H1 (cell line): ENCODE data around the gene HPD. TPM values are rescaled to one million over a fixed set of nuclear protein-coding genes. Genes with fewer than 3 reads are reported as not detected.

Source experiments
- CTCF ChIA-PET: fragments of 300-600 bp; sonication (Branson Sonifier 250); formaldehyde crosslinking; loops from one replicate; lab custom pipeline; 2021; ENCODE audit not compliant: partially characterized antibody; lab: Charles Lee
- POLR2A ChIA-PET: fragments of 300-600 bp; sonication (Branson Sonifier 250); formaldehyde crosslinking; loops from one replicate; lab custom pipeline; 2021; ENCODE audit warnings: inconsistent platforms; ENCODE audit not compliant: partially characterized antibody; lab: Charles Lee
- DNase-seq, 2 experiments: peaks; one replicate each; pipeline versions ENCODE4 v3.0.0 to v3.0.0-alpha.2; 2010 to 2022; ENCODE audit warnings: low spot score in 2 of 2, low read depth in 1 of 2, mixed read lengths in 1 of 2
- FAIRE-seq: peaks from 2 replicates; lab custom pipeline; 2011; peaks lifted over from hg19 to GRCh38; lab: Jason Lieb, UNC
- H2AFZ ChIP-seq: 2 replicates; pipeline ENCODE4 v1.8.1; 2012; ENCODE audit warnings: low read length, inconsistent platforms
- H2AK5ac ChIP-seq: 2 replicates; pipeline ENCODE4 v1.6.1; 2013; ENCODE audit warnings: low read depth, low read length
- H2BK120ac ChIP-seq: replicated peaks from 2 replicates; pipeline ENCODE3; 2013; ENCODE audit warnings: low read depth, low read length, inconsistent platforms
- H2BK12ac ChIP-seq: 2 replicates; pipeline ENCODE4 v1.6.1; 2013; ENCODE audit warnings: low read depth, low read length
- H2BK15ac ChIP-seq: 2 replicates; pipeline ENCODE4 v1.6.1; 2013; ENCODE audit warnings: low read length
- H2BK20ac ChIP-seq: 2 replicates; pipeline ENCODE4 v1.6.1; 2013; ENCODE audit warnings: low read length
- H2BK5ac ChIP-seq: 2 replicates; pipeline ENCODE4 v1.6.1; 2013; ENCODE audit warnings: low read depth, low read length
- H3K14ac ChIP-seq: 2 replicates; pipeline ENCODE4 v1.6.1; 2013; ENCODE audit warnings: inconsistent platforms; ENCODE audit not compliant: insufficient read length
- H3K18ac ChIP-seq: 2 replicates; pipeline ENCODE4 v1.6.1; 2013; ENCODE audit warnings: low read length; ENCODE audit errors: extremely low read depth
- H3K23ac ChIP-seq: 2 replicates; pipeline ENCODE4 v1.6.1; 2013; ENCODE audit warnings: inconsistent platforms; ENCODE audit not compliant: insufficient read length
- H3K23me2 ChIP-seq: 2 replicates; pipeline ENCODE4 v1.6.1; 2013; ENCODE audit warnings: low read depth, low read length
- H3K27ac ChIP-seq: 2 replicates; pipeline ENCODE4 v1.6.1; 2011; ENCODE audit warnings: low read depth, low read length, inconsistent platforms
- H3K27me3 ChIP-seq, 4 experiments: replicated peaks in 1 of 4; 1 replicate in 1 of 4; 2 replicates in 3 of 4; pipeline versions ENCODE4 v1.6.1 to v1.8.1; 2011 to 2013; ENCODE audit warnings: low read length in 3 of 4, mild to moderate bottlenecking in 3 of 4, inconsistent platforms in 2 of 4, mixed read lengths in 2 of 4, moderate library complexity in 1 of 4; ENCODE audit not compliant: control insufficient read depth in 3 of 4, insufficient read depth in 3 of 4; ENCODE audit errors: extremely low read depth in 1 of 4
- H3K36me3 ChIP-seq, 4 experiments: 2 replicates each; pipeline versions ENCODE4 v1.6.1 to v1.8.1; 2011 to 2013; ENCODE audit warnings: mild to moderate bottlenecking in 4 of 4, low read length in 3 of 4, moderate library complexity in 2 of 4, control low read depth in 1 of 4, inconsistent platforms in 1 of 4; ENCODE audit not compliant: insufficient read depth in 4 of 4, control insufficient read depth in 2 of 4
- H3K4ac ChIP-seq: replicated peaks from 2 replicates; pipeline ENCODE3; 2013; ENCODE audit warnings: low read length, low read depth, mixed read lengths, inconsistent platforms; ENCODE audit not compliant: insufficient read length
- H3K4me1 ChIP-seq, 4 experiments: replicated peaks in 1 of 4; 1 replicate in 1 of 4; 2 replicates in 3 of 4; pipeline versions ENCODE4 v1.6.1 to v1.8.1; 2011 to 2013; ENCODE audit warnings: low read length in 3 of 4, inconsistent platforms in 2 of 4, mixed read lengths in 1 of 4; ENCODE audit not compliant: insufficient read depth in 4 of 4, control insufficient read depth in 3 of 4
- H3K4me2 ChIP-seq, 2 experiments: 2 replicates each; pipeline versions ENCODE4 v1.6.1 to v1.8.1; 2011 to 2013; ENCODE audit warnings: low read depth in 2 of 2, low read length in 2 of 2, control low read depth in 1 of 2, inconsistent platforms in 1 of 2, mild to moderate bottlenecking in 1 of 2; ENCODE audit not compliant: insufficient read depth in 1 of 2
- H3K4me3 ChIP-seq, 4 experiments: fragments of 200-600, 300-600 bp in 1 of 4; sonication (generic), shearing (Covaris generic), sonication (Bioruptor Twin) in 1 of 4; 2 replicates each; pipeline versions ENCODE4 v1.5.1 to v1.8.1; 2011 to 2016; ENCODE audit warnings: low read length in 4 of 4, low read depth in 3 of 4, control low read depth in 2 of 4, inconsistent platforms in 2 of 4, mild to moderate bottlenecking in 2 of 4, mixed read lengths in 1 of 4, moderate library complexity in 1 of 4; ENCODE audit not compliant: insufficient read depth in 2 of 4; ENCODE audit errors: extremely low read depth in 1 of 4
- H3K56ac ChIP-seq: replicated peaks from 2 replicates; pipeline ENCODE3; 2013; ENCODE audit warnings: low read depth, mild to moderate bottlenecking, mixed read lengths, low read length, inconsistent platforms; ENCODE audit not compliant: insufficient read length
- H3K79me1 ChIP-seq: 2 replicates; pipeline ENCODE4 v1.6.1; 2013; ENCODE audit warnings: low read depth, low read length, control low read depth
- H3K79me2 ChIP-seq, 2 experiments: 2 replicates each; pipeline versions ENCODE4 v1.6.1 to v1.8.1; 2012 to 2013; ENCODE audit warnings: low read length in 2 of 2, mild to moderate bottlenecking in 2 of 2, inconsistent platforms in 1 of 2; ENCODE audit not compliant: insufficient read depth in 2 of 2, control insufficient read depth in 1 of 2
- H3K9ac ChIP-seq, 4 experiments: replicated peaks in 1 of 4; 1 replicate in 1 of 4; 2 replicates in 3 of 4; pipeline versions ENCODE4 v1.6.1 to v1.8.1; 2011 to 2013; ENCODE audit warnings: low read depth in 3 of 4, low read length in 3 of 4, control low read depth in 2 of 4, mild to moderate bottlenecking in 2 of 4, moderate library complexity in 2 of 4, inconsistent platforms in 1 of 4; ENCODE audit errors: extremely low read depth in 1 of 4
- H3K9me3 ChIP-seq, 2 experiments: 2 replicates each; pipeline versions ENCODE4 v1.6.1 to v1.8.1; 2012 to 2013; ENCODE audit warnings: mild to moderate bottlenecking in 2 of 2, moderate library complexity in 2 of 2, control low read depth in 1 of 2, inconsistent platforms in 1 of 2, low read depth in 1 of 2, low read length in 1 of 2, mixed read lengths in 1 of 2; ENCODE audit not compliant: insufficient read depth in 2 of 2
- H4K20me1 ChIP-seq, 2 experiments: replicated peaks in 1 of 2; 2 replicates each; pipeline versions ENCODE3 to v1.8.1; 2011 to 2013; ENCODE audit warnings: inconsistent platforms in 2 of 2, low read length in 2 of 2, mild to moderate bottlenecking in 1 of 2; ENCODE audit not compliant: insufficient read depth in 2 of 2, control insufficient read depth in 1 of 2
- H4K5ac ChIP-seq: 2 replicates; pipeline ENCODE4 v1.6.1; 2013; ENCODE audit warnings: low read length, low read depth, mixed read lengths, inconsistent platforms; ENCODE audit not compliant: insufficient read length
- H4K8ac ChIP-seq: 2 replicates; pipeline ENCODE4 v1.8.0; 2013; ENCODE audit warnings: mild to moderate bottlenecking, moderate library complexity, low read length, inconsistent platforms; ENCODE audit not compliant: insufficient read depth; ENCODE audit errors: extremely low read depth
- H4K91ac ChIP-seq: replicated peaks from 2 replicates; pipeline ENCODE3; 2013; ENCODE audit warnings: low read length, mixed read lengths, inconsistent platforms; ENCODE audit not compliant: insufficient read length
- CREB1 ChIP-seq: IDR thresholded peaks from 2 replicates; pipeline ENCODE4 v1.6.1; 2012; ENCODE audit warnings: inconsistent platforms
- RNF2 ChIP-seq: fragments of 200-900, 300-1000 bp; sonication (generic); IDR thresholded peaks from 2 replicates; pipeline ENCODE4 v1.7.1; 2016; ENCODE audit warnings: borderline replicate concordance, low read depth, mild to moderate bottlenecking, antibody characterized with exemption, low read length; ENCODE audit not compliant: poor library complexity, severe bottlenecking; ENCODE audit errors: missing control alignments
- WGBS, 2 experiments: shearing (Covaris generic) in 1 of 2; methylation state at CpG; one replicate each; pipeline versions ENCODE4 v1.1.6 to v1.1.7; 2013 to 2015; ENCODE audit warnings: low lambda C conversion rate in 2 of 2, mixed read lengths in 2 of 2, inconsistent platforms in 1 of 2, low coverage in 1 of 2, missing lambda C conversion rate in 1 of 2; ENCODE audit not compliant: insufficient replicate concordance in 2 of 2, insufficient coverage in 1 of 2, insufficient read length in 1 of 2; ENCODE audit errors: extremely low coverage in 1 of 2, missing lambda C conversion rate in 1 of 2; 5-methylcytosine and 5-hydroxymethylcytosine counted together
- polyA plus RNA-seq, 7 experiments: library from polyadenylated mRNA; depleted of rRNA in 3 of 7; stranded (reverse) in 5 of 7; unstranded in 2 of 7; fragments of >200 nt in 5 of 7; fragments of 200-250 nt in 2 of 7; gene quantifications; 1 replicate in 5 of 7; 2 replicates in 1 of 7; 4 replicates in 1 of 7; pipeline versions ENCODE4 v1.2.1 to v1.2.3, GENCODE V29; 2011 to 2013; ENCODE audit warnings: missing spikeins in 2 of 7, mixed read lengths in 2 of 7
- total RNA-seq: library from RNA; stranded (reverse); fragmentation: NEBNext Ultra II Directional; extraction: Animal tissue kit (Norgen Biotek cat#: 25700); gene quantifications from 2 replicates; pipeline ENCODE4 v1.2.1, GENCODE V29; 2021

Gene HPD
- total and polyA plus RNA-seq, 2 of the 8 experiments (the other 6 are each of a cell fraction or from before 2014, with no cell fraction given): 0.48 to 0.56 TPM

DNA sequence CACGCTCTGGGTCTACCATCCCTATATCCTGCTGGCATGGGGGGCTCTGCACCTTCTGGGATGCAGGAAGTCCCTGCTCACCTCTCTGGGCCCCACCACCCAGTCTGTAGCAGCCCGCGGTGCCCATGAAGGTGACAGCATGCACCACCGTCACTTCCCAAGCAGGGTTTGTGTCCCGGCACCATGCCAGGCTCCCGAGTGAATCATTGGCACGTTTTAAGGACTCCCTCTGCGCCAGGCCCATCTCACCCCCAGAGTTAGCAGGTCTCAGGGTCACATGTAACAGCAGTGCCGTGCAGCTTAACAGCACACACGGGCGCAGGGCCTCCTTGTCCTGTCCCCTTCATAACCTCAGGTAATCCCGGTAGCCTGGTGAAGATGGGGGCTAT is 34.9 kb downstream of the HPD start:
- peaks cover 8 to 32% (median 24%) of the 10 kb centered on the region in 4 experiments for H3K36me3 ChIP-seq
- FAIRE-seq: no peak
- TF ChIP-seq CREB1 (no peak), RNF2 (no peak)

More for the DNA sequence above, 34.9 kb downstream of the HPD start:
- no peak overlapping the region for H3K9ac ChIP-seq
- H3K4me3 ChIP-seq: no peak overlapping the region
- H3K14ac ChIP-seq: no peak overlapping the region
- 90% methylated on average over 12 of the region's 12 CpGs; no CpG with 5 or more reads in 1 of the 2 experiments for WGBS, 2 experiments
- H3K4ac ChIP-seq: no peak overlapping the region
- H3K4me1 ChIP-seq: no peaks in the 10 kb centered on the region
- no peak overlapping the region for H4K8ac ChIP-seq
- H3K79me1 ChIP-seq: no peaks in the 10 kb centered on the region
- H2BK12ac ChIP-seq: no peak overlapping the region
- ChIA-PET CTCF (interaction anchor here (0.8 to 14.5 kb wide), 10 partner anchors 10 to 103 kb away, joined by 3 to 163 read pairs (median 3); partner anchors contain the start of gene RHOF), POLR2A (interaction anchor here (1.1 to 6.4 kb wide), 7 partner anchors 9 to 28 kb away, joined by 4 to 50 read pairs (median 6); partner anchors contain the start of genes RHOF and SETD1B)
- no peak overlapping the region for H3K27ac ChIP-seq
- no peak overlapping the region for H4K91ac ChIP-seq
- no peaks in the 10 kb centered on the region for H3K23me2 ChIP-seq
- H3K4me2 ChIP-seq: no peak overlapping the region
- no peak overlapping the region for H3K56ac ChIP-seq
- H3K18ac ChIP-seq: no peak overlapping the region
- DNase-seq: no peak
- H2AFZ ChIP-seq: no peak overlapping the region
- no peak overlapping the region for H2BK15ac ChIP-seq
- H2BK20ac ChIP-seq: no peak overlapping the region
- H3K9me3 ChIP-seq: no peaks in the 10 kb centered on the region
- no peak overlapping the region for H4K5ac ChIP-seq
- no peak overlapping the region for H3K23ac ChIP-seq
- H2AK5ac ChIP-seq: no peak overlapping the region
- H4K20me1 ChIP-seq: peaks cover 0 to 15% of the 10 kb centered on the region in 2 experiments
- H3K27me3 ChIP-seq: no peaks in the 10 kb centered on the region
- no peak overlapping the region for H2BK120ac ChIP-seq
- no peak overlapping the region for H2BK5ac ChIP-seq
- no peaks in the 10 kb centered on the region for H3K79me2 ChIP-seq
